Heart right ventricle (tissue), 16 donors: Measurements from ENCODE around the gene RARB. TPM values are rescaled to one million over a fixed set of nuclear protein-coding genes. Genes with fewer than 3 reads are reported as not detected.

Experiments used
- ATAC-seq, 8 donors: fragments of 200-7000 bp; cut with Tn5 transposase; one replicate each; pipeline ENCODE4 v1.9.1; 2020; ENCODE audit warnings: mild to moderate bottlenecking in 8 of 8, moderate library complexity in 8 of 8, moderate number of reproducible peaks in 1 of 8
- DNase-seq, 2 donors: peaks; one replicate each; pipeline ENCODE4 v3.0.0-alpha.2; 2020
- H3K27ac ChIP-seq, 10 donors: fragments of 200-600 bp; sonication (generic) in 2 of 10; one replicate each; pipeline versions ENCODE4 v1.5.0 to v1.8.0; 2020 to 2022; ENCODE audit warnings: mild to moderate bottlenecking in 3 of 10
- H3K27me3 ChIP-seq, 7 donors: fragments of 200-600 bp; one replicate each; pipeline ENCODE4 v1.8.0; 2021 to 2022; ENCODE audit warnings: mild to moderate bottlenecking in 2 of 7
- H3K36me3 ChIP-seq, 9 donors: fragments of 200-600 bp; sonication (generic) in 1 of 9; one replicate each; pipeline versions ENCODE4 v1.5.0 to v1.8.0; 2020 to 2022; ENCODE audit warnings: mild to moderate bottlenecking in 2 of 9
- H3K4me1 ChIP-seq, 9 donors: fragments of 200-600 bp; sonication (generic) in 1 of 9; one replicate each; pipeline versions ENCODE4 v1.5.0 to v1.8.0; 2020 to 2022; ENCODE audit warnings: mild to moderate bottlenecking in 4 of 9
- H3K4me3 ChIP-seq, 10 donors: fragments of 200-600 bp; sonication (generic) in 2 of 10; one replicate each; pipeline versions ENCODE4 v1.5.0 to v1.8.0; 2020 to 2022; ENCODE audit warnings: mild to moderate bottlenecking in 7 of 10, moderate library complexity in 2 of 10
- H3K9me3 ChIP-seq, 11 donors: fragments of 200-600 bp in 10 of 11; sonication (generic) in 2 of 11; one replicate each; pipeline versions ENCODE4 v1.5.0 to v1.8.0; 2013 to 2022; ENCODE audit warnings: mild to moderate bottlenecking in 2 of 11, control low read depth in 1 of 11, moderate library complexity in 1 of 11
- WGBS, 2 donors: extraction: QIAGEN DNeasy Blood & Tissue Kit; methylation state at CpG; one replicate each; pipeline ENCODE4 v1.1.7; 2013; ENCODE audit warnings: inconsistent platforms in 1 of 2; 5-methylcytosine and 5-hydroxymethylcytosine counted together
- intact Hi-C, 10 donors: fragments of 100-400 bp; cut with DNase I; formaldehyde crosslinking; loops; one replicate each; pipeline versions ENCODE4 v1.11.1 to v1.14.2; 2022
- polyA plus RNA-seq, 2 donors: library from polyadenylated mRNA; stranded (reverse); fragments of 200-250 nt; gene quantifications; one replicate each; pipeline ENCODE4 v1.2.3, GENCODE V29; 2013
- total RNA-seq, 10 donors: library from RNA; stranded (reverse); fragmentation: NEBNext Ultra II Directional in 3 of 10; extraction: Animal tissue kit (Norgen Biotek cat#: 25700) in 3 of 10; gene quantifications; one replicate each; pipeline versions ENCODE4 v1.2.1 to v1.2.4, GENCODE V29; 2021 to 2023
- TF ChIP-seq, protein P1 (sequence below), 9 donors: fragments of 200-600 bp; sonication (generic) in 2 of 9; IDR thresholded peaks; one replicate each; pipeline versions ENCODE4 v1.5.0 to v1.8.0; 2021 to 2022; ENCODE audit warnings: antibody characterized with exemption in 9 of 9, mild to moderate bottlenecking in 5 of 9, moderate library complexity in 1 of 9
- donor health status: Arrhythmogenic right ventricular cardiomyopathy.
- donor health status: ischemic (EF 13 %, LVEDD 7.1; RV severe dilation, severe dysfunction).
- donor health status: healthy with polysubstance abuse.
- donor health status: DM: no; HTN: yes; CAD: no.
- donor health status: DM: no; HTN: no; CAD: no.
- donor health status: ischemic (EF 25% LVEDD 6.9; RV normal size, moderate dysfunction).
- donor health status: ischemic (EF 25% LVEDD 5.7; RV mildly dilated, moderate dysfunction).
- donor health status: healthy.
- donor health status: DM: yes; HTN: yes; CAD: no.
- donor health status: Ischemic cardiomyopathy.
- donor health status: ischemic (EF 35%, LVEDD 5.7; RV mildly dilated, moderate dysfunction).
- donor health status: nonischemic (EF 11% LVEDD 7.7; RV severe dilation, severe dysfunction).
- donor health status: DM: yes; HTN: yes; CAD: no.
- donor health status: PGD.
- donor health status: ischemic (EF 29% LVEDD 5.4; RV normal size, mild dysfunction).
- donor health status: nonischemic (EF 23%, LVEDD 6.1; RV moderate dilation, normal function).

RARB gene
- total and polyA plus RNA-seq, 12 donors: 3.6 to 23.2 (median 17.8) TPM

DNA sequence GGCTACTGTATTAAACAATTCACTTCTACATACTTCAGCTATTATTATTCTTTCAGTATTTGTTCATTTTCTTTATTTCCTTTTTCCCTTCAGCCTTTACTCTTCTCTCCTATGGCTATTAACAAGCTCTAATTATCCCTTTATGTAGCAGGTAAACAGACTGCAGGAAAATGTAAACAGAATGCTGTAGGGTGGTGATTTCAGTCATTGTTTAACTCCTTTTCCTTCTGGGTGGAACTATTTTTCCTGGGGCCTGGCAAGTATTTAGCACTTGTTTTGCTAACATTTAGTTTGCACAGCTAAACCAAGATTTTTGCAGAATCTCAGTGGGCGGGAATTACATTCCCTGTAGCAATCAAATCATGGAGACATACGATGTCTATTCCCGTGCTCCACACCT is 14.4 kb downstream of the RARB start:
- WGBS, 2 donors: 80 to 81% methylated on average over 3 of the region's 3 CpGs
- no peaks in the 10 kb centered on the region for H3K27me3 ChIP-seq
- intact Hi-C loops: no loop called here
- no peaks in the 10 kb centered on the region for H3K36me3 ChIP-seq
- peaks cover 0 to 51% (median 20%) of the 10 kb centered on the region in 9 donors for H3K4me1 ChIP-seq
- H3K4me3 ChIP-seq: no peak overlapping the region
- TF ChIP-seq, protein P1, sequence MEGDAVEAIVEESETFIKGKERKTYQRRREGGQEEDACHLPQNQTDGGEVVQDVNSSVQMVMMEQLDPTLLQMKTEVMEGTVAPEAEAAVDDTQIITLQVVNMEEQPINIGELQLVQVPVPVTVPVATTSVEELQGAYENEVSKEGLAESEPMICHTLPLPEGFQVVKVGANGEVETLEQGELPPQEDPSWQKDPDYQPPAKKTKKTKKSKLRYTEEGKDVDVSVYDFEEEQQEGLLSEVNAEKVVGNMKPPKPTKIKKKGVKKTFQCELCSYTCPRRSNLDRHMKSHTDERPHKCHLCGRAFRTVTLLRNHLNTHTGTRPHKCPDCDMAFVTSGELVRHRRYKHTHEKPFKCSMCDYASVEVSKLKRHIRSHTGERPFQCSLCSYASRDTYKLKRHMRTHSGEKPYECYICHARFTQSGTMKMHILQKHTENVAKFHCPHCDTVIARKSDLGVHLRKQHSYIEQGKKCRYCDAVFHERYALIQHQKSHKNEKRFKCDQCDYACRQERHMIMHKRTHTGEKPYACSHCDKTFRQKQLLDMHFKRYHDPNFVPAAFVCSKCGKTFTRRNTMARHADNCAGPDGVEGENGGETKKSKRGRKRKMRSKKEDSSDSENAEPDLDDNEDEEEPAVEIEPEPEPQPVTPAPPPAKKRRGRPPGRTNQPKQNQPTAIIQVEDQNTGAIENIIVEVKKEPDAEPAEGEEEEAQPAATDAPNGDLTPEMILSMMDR (IDR thresholded peaks at IDR 0.05): no peak
- no peak overlapping the region for H3K27ac ChIP-seq
- H3K9me3 ChIP-seq: no peaks in the 10 kb centered on the region
- no peak for ATAC-seq
- no peak for DNase-seq

DNA sequence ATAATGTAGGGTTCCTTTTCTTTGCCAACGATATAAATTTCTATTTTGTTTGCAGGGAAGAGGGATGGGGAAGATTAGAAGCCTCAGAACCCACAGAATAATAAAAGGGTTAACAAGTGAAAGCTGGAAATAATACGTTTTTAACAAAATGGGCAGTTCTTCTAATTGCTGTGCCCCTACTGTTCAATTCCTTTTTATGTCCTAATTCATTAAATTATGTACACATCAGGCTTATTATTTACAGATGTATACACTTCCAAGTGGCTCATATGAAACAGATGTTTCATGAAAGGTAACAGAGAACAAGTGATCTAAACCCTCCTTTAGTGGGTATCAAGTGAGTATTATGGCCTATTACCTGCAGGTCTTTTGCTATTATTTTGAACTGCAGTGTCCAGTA is 16.2 kb downstream of the RARB start:
- Histone ChIP-seq H3K4me1 (peaks cover 0 to 49% (median 17%) of the 10 kb centered on the region in 9 donors), H3K27me3 (no peaks in the 10 kb centered on the region), H3K4me3 (no peak overlapping the region), H3K27ac (no peak overlapping the region), H3K36me3 (no peaks in the 10 kb centered on the region), H3K9me3 (no peaks in the 10 kb centered on the region)
- WGBS, 2 donors: 55 to 62% methylated on average over 2 of the region's 2 CpGs
- DNase-seq (no peak), ATAC-seq (no peak)
- TF ChIP-seq, protein P1 (IDR thresholded peaks at IDR 0.05): no peak
- intact Hi-C loops: no loop called here

DNA sequence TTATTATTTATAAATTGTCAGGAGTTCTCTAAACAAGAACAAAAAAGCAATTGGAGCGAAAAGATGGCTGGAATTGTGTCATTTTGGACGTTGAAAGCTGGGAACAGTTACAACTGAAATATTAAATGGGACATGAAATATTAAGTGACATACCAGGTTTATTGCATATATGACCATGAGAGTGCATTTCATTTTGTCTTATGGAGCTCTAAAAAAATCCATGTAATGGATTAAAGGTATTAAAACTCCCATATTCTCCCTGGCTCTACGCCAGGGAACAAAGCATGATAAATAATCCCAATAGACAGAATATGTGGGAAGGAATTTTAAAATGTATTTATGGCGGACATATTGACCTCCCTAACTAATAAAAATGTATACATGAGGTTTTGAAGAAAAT is 17.7 kb downstream of the RARB start:
- no peak for ATAC-seq
- Histone ChIP-seq H3K4me1 (peaks cover 0 to 61% (median 22%) of the 10 kb centered on the region in 9 donors), H3K4me3 (no peak overlapping the region), H3K27ac (no peak overlapping the region), H3K27me3 (no peaks in the 10 kb centered on the region), H3K9me3 (no peaks in the 10 kb centered on the region), H3K36me3 (no peaks in the 10 kb centered on the region)
- 74 to 78% methylated on average over 4 of the region's 4 CpGs for WGBS, 2 donors
- TF ChIP-seq, protein P1 (IDR thresholded peaks at IDR 0.05): no peak
- no peak for DNase-seq
- intact Hi-C loops: no loop called here

DNA sequence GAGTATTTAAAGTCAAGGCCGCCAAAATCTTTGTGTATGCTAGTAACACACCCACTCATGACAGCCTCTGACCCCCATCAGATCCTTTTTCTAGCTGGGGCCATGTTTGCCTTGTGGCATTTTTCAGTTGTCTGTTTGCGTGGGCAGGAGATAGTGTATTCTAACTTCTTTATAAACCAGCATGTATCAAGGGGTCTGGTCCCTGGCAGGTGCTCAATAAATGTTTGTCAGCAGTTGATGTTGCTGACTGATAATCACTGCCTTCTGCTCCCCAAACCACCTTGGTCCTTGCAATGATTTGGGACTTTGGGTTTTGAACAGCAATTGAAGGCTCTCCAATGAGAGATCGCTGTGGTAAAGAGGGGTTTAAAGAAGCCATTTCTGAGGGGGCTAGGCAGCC is 19.2 kb downstream of the RARB start:
- intact Hi-C loops: no loop called here
- 84 to 86% methylated on average over 3 of the region's 3 CpGs for WGBS, 2 donors
- Histone ChIP-seq H3K27me3 (no peaks in the 10 kb centered on the region), H3K9me3 (no peaks in the 10 kb centered on the region), H3K27ac (peak overlapping the region in 1 of 10 donors; percentile 3), H3K36me3 (no peaks in the 10 kb centered on the region), H3K4me1 (peaks cover 0 to 66% (median 25%) of the 10 kb centered on the region in 9 donors), H3K4me3 (no peak overlapping the region)
- DNase-seq: no peak
- no peak for ATAC-seq
- TF ChIP-seq, protein P1 (IDR thresholded peaks at IDR 0.05): no peak
